Measurements from ENCODE around the gene POLDIP3.
"Not testable (repeated sequence)": the region's sequence is repeated elsewhere in the genome, so short reads cannot be mapped to it uniquely, and the experiment has no call there.

POLDIP3 gene

DNA sequence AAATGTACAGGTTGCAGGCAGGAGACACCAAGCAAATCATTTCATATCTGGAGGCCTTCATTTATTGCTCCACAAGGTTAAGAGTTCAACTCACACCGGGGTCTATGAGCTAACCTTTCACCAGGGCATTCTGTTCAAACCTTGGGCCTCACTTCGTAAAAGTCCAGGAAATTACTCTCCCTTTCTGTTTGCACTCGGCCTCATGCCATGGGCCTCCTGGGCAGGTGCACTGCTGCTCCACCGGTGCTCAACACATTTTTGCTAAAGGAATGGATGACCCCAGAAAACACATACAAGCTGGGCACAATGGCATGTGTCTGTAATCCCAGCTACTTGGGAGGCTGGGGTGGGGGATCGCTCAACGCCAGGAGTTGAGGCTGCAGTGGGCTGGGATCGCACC lies 78.5 kb downstream of the POLDIP3 start:
- no peak overlapping the region for H3K27ac ChIP-seq (ENCODE audit: low read depth, low read length, severe bottlenecking)
- no peaks in the 10 kb centered on the region for H3K4me1 ChIP-seq (ENCODE audit: control insufficient read depth, insufficient read depth, low read length, poor library complexity, severe bottlenecking)
- 95 to 98% methylated on average over 6 to 7 of the region's 7 CpGs for WGBS, 2 experiments (ENCODE audit: insufficient coverage in 2 of 2)

DNA sequence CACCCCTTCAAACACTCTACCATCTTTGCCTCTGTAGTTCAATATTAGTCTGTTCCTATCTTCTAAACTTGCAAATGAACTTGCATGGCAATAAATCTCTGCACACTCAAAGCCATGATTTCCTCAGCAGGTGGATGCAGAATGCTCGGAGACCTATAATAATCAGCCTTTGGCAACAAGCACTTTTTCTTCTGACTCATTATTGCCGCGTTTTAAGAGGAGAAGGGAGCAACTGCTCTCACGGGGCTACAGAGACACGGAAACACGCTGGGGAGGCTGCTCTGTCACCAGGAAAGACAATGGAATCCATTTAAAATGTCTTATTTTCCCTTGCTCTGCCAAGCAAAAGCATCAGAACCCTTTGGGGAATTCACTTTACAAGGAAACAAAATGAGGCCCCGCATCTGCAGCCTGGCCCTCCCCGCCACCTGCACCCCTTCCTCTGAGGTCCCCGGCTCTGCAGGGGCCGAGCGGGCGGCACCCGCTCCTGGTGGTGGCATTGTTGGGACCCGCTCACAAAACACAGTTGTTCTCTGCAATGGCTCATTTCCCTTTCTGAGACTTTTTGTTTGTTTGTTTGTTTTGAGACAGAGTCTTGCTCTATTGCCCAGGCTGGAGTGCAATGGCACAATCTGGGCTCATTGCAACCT lies 79.5 kb downstream of the POLDIP3 start:
- not testable (repeated sequence) for H3K4me3 ChIP-seq (ENCODE audit: extremely low read depth, insufficient read depth, low read length, poor library complexity, severe bottlenecking)

More for the DNA sequence above, 78.5 kb downstream of the POLDIP3 start:
- Histone ChIP-seq H3K36me3 (ENCODE audit: control insufficient read depth, insufficient read depth, low read length) (no peaks in the 10 kb centered on the region), H3K4me3 (ENCODE audit: extremely low read depth, insufficient read depth, low read length, poor library complexity, severe bottlenecking) (no peak overlapping the region), H3K9me3 (ENCODE audit: control insufficient read depth, low read length) (no peaks in the 10 kb centered on the region)

More for the DNA sequence above, 79.5 kb downstream of the POLDIP3 start:
- not testable (repeated sequence) for H3K4me1 ChIP-seq (ENCODE audit: control insufficient read depth, insufficient read depth, low read length, poor library complexity, severe bottlenecking); H3K36me3 ChIP-seq (ENCODE audit: control insufficient read depth, insufficient read depth, low read length); H3K27ac ChIP-seq (ENCODE audit: low read depth, low read length, severe bottlenecking); H3K9me3 ChIP-seq (ENCODE audit: control insufficient read depth, low read length)
- WGBS, 2 experiments (ENCODE audit: insufficient coverage in 2 of 2) = no CpG with 5 or more reads among the region's 14 CpGs
